NCI-H187 treated with DMSO at 0.1 percent for 48 hours (cell line): ENCODE results near the gene UMAD1.

Experiments used
- DNase-seq: peaks from one replicate; lab custom pipeline; 2025; lab: John Stamatoyannopoulos, UW

UMAD1 gene

DNA sequence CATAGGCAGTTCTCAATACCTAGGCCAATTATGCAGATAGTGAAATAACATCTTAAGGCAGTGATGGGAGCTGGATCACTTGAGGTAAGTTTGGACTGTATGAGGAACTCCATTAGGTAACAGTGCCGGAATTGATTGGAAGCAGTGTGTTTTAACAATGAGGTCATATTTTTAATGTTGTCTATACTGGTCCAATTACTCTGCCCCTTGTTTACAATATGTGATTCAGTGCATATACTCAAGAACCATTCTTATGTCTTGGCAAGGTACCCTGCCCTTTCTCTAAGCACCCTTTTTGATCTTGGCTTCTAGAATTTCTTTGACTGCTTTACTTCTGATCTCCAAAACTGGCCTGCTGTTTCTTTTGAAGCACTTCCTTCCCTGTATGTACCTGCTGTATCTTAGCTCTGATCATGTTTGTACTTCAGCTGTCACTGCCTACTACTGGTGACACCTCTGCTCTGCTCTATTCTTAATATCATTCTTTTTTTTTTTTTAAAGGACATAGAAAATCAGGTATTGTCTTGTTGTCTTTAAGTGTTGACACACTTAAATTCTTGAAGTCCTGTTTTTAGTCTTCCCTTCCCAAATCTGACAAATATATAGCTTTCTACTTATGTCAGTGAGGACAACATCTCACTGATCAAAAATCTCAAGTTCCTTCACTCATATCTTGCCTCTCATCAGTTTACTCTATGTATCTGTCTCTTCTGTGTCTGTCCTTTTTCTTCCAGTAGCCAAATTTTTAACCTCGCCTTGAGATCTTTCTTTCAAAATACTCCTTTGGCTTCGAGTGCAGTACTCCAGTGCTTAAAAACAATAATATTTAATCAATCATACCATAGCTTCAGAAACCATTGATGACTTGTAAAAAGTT is 124.2 kb downstream of the UMAD1 start:
- DNase-seq = no peak

DNA sequence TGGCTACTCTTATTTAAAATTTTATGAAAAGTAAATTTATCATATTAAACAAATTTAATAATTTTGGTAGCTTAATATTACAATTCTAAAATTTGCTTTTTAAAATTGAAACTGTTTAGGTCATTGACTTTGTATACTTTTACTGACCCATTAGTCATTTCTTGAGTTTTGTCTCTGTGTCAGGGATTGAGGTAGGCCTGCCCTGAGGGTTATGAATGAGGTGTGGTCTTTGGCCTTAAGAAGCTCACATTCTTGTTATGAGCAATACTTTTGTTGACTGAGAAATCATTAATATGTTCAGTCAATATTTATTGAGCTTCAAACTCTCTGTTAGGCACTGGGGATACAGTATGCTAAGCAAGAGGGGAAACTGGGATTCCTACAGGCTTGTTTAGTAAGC is 124.9 kb downstream of the UMAD1 start:
- DNase-seq = no peak

GRCh38 chr7:7766671-7767070 is 126.1 kb downstream of the UMAD1 start:
- DNase-seq = no peak

DNA sequence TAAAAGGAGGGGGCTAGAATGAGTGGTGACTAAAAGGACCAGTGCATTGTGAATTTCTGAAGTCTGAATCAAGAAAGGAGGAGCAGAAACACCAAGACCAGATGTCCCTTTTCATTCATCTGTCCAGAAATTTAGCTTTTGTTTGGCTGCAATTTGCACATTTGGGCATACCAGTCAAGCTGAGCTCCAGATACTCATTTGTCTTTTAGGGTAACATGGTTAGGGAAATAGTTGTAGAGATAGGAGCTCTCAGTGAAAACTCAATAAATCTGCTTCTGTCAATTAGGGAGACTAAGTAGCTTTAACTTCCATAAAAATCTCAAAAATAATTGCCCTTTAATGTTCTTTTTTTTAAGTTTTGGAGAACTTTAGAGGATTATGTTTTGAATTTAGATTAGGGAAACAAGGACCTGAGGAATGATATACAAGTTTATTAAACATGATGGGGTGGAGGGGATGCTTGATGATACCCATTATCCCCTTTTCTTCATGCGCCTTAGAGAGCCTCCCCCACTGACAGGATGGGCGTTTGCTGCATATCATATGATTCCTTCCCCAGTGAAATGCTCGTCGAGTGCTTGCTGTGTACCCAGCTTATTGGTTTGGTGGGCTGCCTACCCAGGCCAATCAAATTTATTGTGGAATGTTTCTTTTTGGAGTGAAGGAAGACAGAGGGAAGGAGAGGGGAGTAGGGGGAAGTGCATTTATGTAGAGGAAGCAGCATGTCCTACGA is 128.6 kb downstream of the UMAD1 start:
- no peak for DNase-seq

DNA sequence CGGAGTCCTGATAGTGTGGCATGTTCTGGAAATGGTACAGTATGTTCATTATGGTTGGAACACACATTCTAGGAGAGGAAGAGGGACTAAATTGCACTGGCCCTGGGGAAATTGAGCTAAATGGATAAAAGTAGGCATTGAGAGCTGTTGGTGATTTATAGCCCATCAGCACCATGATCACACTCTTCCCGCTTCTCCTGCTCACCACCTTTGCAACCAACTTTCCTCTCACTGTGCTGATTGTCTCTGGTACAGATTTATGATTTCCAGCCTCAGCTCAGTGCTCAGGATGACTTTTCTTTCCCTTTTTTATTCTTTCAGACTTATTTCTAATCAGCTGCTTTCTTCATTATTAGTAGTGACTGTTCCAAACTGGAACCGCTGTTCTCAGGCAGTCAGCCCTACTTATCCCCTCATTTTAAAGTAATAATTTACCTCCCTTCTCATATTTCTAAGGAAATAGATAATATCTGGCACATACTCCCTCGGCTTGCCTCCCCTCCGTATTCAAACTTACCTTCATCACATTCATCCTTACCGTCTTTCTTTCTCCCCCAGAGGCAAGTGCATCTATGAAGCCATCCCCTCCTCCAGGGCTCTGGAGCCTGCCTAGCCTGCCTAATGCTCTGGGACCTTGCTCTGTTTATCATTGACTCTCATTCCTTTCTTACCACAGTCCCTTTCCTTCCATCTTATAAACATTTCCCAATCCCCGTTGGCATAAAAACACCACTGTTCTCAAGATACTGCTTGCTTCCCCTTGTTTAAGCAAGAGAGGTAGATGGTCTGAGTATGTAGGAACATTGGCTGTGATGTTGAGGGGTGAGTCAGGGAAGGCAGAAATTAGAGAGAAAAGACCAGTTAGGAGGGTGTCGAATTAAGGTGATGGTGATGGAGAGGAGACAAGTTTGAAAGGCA is 129.4 kb downstream of the UMAD1 start:
- no peak for DNase-seq

DNA sequence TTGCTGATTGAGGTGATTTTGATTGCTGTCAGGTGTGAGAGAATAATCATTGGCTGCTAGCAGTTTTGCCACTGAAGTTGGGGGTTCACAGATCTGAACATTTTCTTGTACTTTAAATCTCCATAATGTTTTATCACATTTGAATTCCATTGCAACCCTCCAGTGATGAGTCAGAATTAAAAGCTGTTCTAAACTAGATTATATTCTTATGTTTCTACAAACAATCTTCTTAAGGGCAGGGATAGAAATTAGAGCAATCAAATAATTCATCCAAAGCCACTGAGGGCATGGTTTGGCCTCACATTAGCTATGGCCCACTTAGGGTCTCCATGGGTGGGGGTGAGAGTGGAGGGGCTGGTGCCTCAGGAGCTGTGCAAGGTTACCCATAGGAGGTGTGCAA is 130.9 kb downstream of the UMAD1 start:
- DNase-seq = no peak

DNA sequence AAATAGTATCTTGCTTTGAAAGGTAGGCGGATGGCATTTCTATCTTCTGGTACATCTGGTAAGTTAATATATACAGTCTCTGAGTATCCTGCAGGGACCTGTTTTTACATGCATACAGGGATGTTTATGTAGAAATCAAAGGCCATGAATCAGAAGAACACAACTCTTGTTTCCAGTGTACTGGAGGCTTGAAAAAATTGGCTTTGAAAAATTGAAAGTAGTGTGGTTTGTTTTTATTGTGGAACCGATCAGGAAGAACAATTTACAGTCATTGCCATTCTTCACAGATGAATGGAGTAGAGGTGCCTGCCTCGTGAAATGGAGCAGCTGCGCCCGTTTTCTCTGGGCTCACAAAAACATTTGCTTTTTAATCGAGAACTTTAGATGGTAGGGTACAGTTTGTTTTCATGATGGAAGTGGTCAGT is 131.9 kb downstream of the UMAD1 start:
- DNase-seq = peak; percentile 36

DNA sequence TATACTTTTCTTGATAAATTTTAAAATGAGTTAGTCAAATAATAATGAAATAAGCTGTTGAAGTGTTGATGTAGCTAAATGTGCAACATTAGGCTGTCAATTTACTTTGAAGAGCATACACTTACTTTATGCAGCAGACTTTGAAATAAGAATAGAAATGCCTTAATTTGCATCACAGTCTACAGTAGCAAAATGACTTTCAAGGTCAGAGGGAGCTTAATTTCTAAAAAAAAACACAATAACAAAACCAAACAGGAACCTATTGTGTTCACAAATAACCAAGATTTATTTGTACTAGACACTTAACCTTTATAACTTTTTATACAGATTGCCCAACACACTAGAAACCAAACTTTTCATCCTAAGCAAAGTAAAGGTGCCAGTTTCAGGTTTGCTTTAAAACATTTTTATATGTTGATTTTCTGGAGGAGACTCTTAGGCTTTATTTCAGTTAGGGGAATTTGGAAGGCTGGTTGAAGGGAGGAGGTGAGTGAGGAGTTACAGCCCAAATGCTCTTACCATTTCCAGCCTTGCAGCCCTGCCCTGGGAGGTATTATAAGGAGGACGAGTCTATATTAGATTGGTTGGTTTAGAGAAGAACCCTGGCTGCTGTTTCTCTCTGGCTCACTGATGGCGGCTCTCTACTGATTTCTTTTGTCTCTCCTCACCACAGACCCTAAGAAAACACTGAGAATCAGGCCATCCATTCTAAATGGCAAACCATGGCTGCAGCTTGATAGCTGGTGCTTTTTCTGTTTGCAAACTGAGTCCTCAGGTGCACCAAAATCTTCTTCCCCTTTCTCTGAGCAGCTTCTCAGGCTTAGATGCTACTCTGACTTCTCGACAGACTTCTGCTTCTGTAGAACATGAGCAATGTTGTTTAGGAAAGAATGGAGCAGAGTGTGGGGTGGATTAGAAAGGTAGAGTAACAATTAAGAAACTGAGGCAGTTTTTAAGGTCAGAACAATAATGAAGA is 133.1 kb downstream of the UMAD1 start:
- no peak for DNase-seq

DNA sequence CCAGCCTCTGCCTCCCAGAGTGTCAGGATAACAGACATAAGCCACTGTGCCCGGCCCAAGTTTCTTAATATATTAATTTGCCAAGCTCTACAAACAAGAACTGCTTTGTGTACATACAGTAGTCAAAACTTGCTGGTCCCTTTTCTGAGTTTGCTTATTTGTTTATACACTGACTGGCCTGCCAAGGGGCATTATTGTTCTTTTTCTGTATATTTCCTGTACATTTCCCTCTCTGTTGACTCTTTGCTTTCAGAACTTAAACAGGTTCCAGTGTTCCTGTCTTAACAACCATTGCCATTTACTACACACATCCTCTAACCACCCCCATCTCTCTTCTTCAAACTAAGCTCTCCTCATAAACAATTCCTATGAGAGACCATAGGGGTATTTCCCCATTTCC is 139.3 kb downstream of the UMAD1 start:
- DNase-seq = no peak

GRCh38 chr7:7783001-7783400 is 142.4 kb downstream of the UMAD1 start:
- no peak for DNase-seq

DNA sequence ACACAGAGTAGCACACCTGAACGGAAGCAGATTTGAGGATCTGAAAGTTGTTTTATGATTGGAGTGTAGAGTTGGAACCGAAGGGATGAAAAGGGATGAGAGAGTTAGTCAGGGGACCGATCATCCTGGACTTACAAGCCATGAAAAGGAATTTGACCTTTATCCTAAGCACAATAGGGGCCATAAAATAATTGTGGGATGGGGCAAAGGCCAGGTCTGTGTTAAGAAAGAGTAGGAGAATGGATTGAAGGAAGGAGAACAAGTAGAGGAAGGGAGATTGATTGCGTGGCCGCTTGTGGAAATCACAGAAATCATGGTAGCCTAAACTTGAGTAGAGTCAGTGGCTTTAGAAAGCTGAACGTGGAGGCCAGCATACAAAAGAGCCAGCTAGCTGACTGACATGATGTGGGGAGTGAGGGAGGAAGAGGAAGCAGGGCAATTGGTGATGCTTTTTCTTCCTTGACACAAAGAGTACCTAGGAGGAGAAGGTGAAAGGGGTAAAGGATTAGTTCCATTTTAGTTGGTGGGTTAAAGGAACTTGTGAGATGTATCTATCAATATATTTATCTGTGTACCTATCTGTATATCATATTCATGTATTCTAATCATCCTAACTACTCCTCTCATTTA is 144.9 kb downstream of the UMAD1 start:
- no peak for DNase-seq

DNA sequence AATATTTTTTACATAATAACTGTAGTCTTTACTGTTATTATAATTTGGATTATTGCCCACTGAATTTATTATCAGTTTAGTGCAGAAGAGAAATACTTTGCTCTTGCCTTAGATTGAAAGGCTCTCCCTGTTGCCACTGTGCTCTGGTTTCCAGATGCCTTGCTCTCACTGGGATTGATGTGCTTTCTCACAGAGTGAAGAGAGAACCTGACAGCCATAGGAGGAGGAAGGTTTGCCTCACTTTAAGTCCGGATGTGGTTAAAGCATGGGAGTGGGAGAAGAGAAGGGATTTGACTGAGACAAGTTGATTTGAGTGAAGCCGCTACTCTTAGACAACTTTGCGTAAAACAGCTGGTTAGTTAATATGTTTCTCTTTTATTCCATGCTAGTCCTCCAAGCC is 146.0 kb downstream of the UMAD1 start:
- no peak for DNase-seq

DNA sequence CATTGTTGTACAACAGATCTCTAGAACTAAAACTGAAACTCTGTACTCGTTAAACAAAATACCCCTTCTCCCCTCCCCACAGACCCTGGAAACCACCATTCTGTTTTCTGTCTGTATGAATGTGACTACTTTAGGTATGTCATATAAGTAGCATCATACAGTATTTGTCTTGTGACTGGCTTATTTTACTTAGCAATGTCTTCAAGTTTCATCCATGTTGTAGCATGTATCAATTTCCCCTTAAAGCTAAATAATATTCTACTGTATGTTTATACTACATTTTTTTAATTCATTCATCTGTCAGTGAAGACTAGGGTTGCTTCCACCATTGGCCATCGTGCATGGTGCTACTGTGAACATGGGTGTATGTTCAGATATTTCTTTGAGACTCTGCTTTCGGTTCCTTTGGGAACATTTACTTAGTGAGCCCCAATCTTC is 149.0 kb downstream of the UMAD1 start:
- no peak for DNase-seq

DNA sequence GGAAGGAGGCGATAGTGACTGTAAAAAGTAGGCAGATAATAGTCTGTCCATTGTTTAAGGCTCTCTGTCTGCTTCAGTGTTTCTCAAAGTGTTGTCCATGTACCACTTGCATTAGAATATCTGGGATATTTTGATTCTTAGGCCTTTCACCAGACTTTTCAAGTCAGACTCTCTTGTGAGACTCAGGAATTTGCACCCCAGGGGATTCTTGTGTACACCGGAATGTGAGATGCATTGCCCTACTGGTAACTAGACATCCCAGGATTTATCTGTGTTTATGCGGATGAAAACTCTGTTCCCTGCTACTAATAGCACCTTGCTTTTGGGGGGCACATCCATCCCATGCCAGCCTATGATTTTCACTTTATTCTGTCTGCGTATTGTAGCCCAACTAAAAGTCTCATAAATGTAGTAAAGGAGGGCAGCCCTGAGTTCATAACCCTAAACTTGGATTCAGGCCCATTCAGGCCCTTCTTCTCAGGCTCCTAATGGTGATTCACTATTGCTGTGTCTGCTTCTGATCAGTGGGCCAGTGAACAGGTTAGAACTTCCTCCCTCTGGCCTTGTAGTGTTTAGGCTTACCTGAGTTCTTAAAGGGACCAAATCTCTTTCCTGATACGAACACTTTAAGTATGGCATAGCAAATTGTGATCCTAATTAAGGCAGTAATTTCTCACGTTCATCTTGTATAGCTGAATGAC is 149.6 kb downstream of the UMAD1 start:
- DNase-seq = no peak

DNA sequence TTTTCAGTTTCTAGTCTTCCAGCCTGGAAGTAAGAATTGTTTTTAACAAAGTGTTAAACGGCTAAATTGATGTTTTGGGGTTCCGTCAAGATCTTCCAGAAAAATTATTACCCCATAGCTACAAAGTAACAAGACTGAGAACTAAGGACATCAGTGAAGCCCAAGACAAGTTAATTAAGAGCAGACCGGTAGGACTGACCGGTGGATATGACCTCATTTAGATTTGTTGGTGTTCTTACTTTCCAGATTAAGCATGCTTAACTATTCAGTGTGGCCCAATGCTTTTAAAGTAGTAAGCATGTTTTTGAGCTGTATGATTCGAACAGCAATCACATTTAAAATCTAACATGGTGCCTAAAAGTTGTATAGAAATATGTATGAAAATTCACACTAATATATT is 151.0 kb downstream of the UMAD1 start:
- DNase-seq = no peak

GRCh38 chr7:7792056-7792455 is 151.5 kb downstream of the UMAD1 start:
- DNase-seq = no peak

- no peak for DNase-seq
These were observed 152.7 kb downstream of the UMAD1 start for GRCh38 chr7:7793249-7793648.

DNA sequence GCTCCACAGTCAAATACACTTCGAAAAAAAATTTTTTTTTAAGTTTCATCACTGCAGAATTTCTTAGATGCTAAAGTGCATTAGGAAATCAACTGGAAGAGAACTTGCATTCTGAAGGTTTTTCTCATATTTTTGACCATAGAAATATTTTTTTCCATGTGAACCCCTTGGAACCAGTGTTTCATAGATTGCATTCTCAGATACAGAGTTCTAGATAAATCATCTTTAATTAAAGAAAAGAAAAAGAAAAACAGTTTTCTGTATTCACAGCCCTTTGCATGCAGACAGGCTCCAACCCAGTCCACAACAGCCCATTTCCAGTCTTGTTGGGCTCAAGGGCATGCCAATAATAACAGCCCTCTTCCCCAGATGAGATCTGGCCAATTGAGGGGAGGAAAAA is 153.4 kb downstream of the UMAD1 start:
- no peak for DNase-seq

- no peak for DNase-seq
These were observed 154.7 kb downstream of the UMAD1 start for GRCh38 chr7:7795203-7795602.

- no peak for DNase-seq
These were observed 155.1 kb downstream of the UMAD1 start for GRCh38 chr7:7795630-7796121.
